ENCODE measurements around the gene BBS2. TPM values are rescaled to one million over a fixed set of nuclear protein-coding genes. Genes with fewer than 3 reads are reported as not detected.
"Not testable (repeated sequence)": the region's sequence is repeated elsewhere in the genome, so short reads cannot be mapped to it uniquely, and the experiment has no call there.

BBS2 gene
- polyA plus RNA-seq, 1 donor: 42.9 TPM

- no peak for DNase-seq
Observed at GRCh38 chr16:56518425-56518824, 1.4 kb downstream of the BBS2 start.

- no peak for DNase-seq
Observed at GRCh38 chr16:56517206-56517605, 2.6 kb downstream of the BBS2 start.

- no peak for DNase-seq
Observed at GRCh38 chr16:56515665-56516064, 4.2 kb downstream of the BBS2 start.

GRCh38 chr16:56514845-56515244 lies 5.0 kb downstream of the BBS2 start:
- no peak for DNase-seq

GRCh38 chr16:56513972-56514371 lies 5.9 kb downstream of the BBS2 start:
- no peak for DNase-seq

- no peak for DNase-seq
Observed at GRCh38 chr16:56513091-56513490, 6.7 kb downstream of the BBS2 start.

GRCh38 chr16:56512025-56512424 lies 7.8 kb downstream of the BBS2 start:
- DNase-seq: no peak

GRCh38 chr16:56510544-56510943 lies 9.3 kb downstream of the BBS2 start:
- no peak for DNase-seq

GRCh38 chr16:56506941-56507340 lies 12.9 kb downstream of the BBS2 start:
- no peak for DNase-seq

GRCh38 chr16:56505181-56505580 lies 14.6 kb downstream of the BBS2 start:
- DNase-seq: no peak

- DNase-seq: no peak
Observed at GRCh38 chr16:56493815-56494214, 26.0 kb downstream of the BBS2 start.

GRCh38 chr16:56493126-56493525 lies 26.7 kb downstream of the BBS2 start:
- no peak for DNase-seq

GRCh38 chr16:56491657-56492261 lies 28.1 kb downstream of the BBS2 start:
- no peak for DNase-seq

GRCh38 chr16:56488868-56489267 lies 31.0 kb downstream of the BBS2 start:
- not testable (repeated sequence) for DNase-seq

- DNase-seq: no peak
Observed at GRCh38 chr16:56488035-56488434, 31.8 kb downstream of the BBS2 start.

GRCh38 chr16:56483394-56483793 lies 36.4 kb downstream of the BBS2 start:
- no peak for DNase-seq

- DNase-seq: no peak
Observed at GRCh38 chr16:56482683-56483236, 37.1 kb downstream of the BBS2 start.

GRCh38 chr16:56481468-56482122 lies 38.2 kb downstream of the BBS2 start:
- no peak for DNase-seq

GRCh38 chr16:56480776-56481467 lies 38.9 kb downstream of the BBS2 start:
- no peak for DNase-seq

GRCh38 chr16:56479469-56479868 lies 40.4 kb downstream of the BBS2 start:
- no peak for DNase-seq

GRCh38 chr16:56478281-56479049 lies 41.4 kb downstream of the BBS2 start:
- no peak for DNase-seq

- DNase-seq: no peak
Observed at GRCh38 chr16:56477096-56477878, 42.5 kb downstream of the BBS2 start.

Measured in hindlimb muscle (tissue), 1 donor.